Middle frontal gyrus (tissue), 1 donor: ENCODE data around the gene TSTD1.
"Not testable (repeated sequence)": the region's sequence is repeated elsewhere in the genome, so short reads cannot be mapped to it uniquely, and the experiment has no call there.

ENCODE experiments used
- DNase-seq: peaks from one replicate; pipeline ENCODE4 v3.0.0-alpha.2; 2015; ENCODE audit warnings: low spot score; ENCODE audit errors: extremely low spot score

Gene TSTD1

DNA sequence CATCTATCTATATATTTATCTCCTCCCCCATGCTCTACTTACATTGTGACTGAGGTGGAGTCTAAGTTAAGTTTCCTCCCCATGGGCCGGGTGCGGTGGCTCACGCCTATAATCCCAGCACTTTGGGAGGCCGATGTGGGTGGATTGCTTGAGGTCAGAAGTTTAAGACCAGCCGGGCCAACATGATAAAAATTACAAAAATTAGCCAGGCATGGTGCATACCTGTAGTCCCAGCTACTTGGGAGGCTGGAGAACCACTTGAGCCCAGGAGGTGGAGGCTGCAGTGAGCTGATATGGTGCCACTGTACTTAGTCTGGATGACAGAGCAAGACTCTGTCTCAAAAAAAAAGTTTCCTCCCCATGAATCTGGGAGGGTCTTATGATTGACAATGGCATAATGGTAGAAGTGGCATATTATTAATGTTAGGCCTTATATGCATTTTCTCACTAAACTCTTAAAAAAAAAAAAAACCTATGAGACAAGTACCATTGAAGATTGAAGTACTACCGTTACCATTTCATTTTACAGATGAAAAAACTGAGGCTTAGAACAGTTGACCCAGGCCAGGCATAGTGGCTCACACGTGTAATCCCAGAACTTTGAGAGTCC is 29.1 kb downstream of the TSTD1 start:
- DNase-seq, result no peak

DNA sequence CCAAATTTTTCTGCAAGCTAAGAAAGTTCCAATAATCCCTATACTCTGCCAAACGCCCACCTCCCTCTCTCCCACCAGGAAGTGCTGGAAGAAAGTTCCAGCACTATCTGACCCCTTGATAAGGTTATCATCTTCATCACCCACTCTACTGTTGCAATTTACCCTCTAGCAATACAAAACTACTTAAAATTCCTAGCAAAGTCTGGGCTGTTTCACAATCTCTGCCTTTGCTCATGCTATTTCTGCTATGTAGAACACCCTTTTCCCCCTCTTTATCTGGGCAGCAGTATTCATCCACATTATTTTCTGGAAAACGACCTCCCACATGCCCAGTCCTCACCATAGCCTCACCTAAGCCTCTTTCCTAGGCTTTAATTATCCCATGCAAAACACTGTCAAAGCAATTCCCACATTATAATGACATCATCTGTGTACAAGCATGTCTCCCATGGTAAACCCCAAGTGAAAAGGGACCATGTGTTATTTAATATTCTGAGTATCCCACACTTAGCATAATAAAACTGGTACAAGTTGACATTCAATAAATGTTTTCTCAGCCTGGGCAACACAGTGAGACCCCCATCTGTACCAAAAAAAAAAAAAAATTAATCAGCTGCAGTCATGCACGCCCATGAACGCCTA is 29.8 kb downstream of the TSTD1 start:
- DNase-seq, result no peak

DNA sequence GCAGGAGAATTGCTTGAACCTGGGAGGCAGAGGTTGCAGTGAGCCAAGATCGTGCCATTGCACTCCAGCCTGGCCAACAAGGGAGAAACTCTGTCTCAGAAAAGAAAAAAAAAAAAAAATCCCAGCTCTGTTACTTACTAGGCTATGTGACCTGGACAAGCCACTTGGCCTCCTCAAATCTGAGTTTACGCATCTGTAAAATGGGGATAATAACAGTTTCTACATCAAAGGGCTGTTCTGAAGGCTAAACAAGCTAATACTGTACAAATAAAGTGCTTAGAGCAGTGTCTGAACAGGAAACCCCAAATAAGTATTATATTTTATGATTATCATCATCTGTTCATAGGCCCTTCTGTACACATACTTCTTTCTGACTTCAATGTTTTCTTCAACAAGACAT is 31.4 kb downstream of the TSTD1 start:
- DNase-seq, result no peak

DNA sequence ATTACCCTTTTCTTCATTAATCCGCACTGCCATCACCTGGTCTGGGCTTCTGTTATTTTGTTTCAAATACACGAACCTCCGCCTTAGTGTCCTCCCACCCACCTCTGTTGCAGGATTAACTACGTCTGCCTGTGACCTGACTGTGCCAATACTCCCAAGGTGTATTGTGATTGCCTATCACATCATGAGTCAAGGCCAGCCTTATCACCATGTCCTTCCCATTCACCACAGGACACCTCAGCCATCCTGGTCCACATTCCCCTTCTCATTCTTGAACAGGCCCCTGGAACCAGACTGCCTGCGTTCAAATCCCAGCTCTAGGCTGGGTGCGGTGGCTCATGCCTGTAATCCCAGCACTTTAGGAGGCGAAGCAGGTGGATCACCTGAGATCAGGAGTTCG is 32.2 kb downstream of the TSTD1 start:
- DNase-seq, result no peak

DNA sequence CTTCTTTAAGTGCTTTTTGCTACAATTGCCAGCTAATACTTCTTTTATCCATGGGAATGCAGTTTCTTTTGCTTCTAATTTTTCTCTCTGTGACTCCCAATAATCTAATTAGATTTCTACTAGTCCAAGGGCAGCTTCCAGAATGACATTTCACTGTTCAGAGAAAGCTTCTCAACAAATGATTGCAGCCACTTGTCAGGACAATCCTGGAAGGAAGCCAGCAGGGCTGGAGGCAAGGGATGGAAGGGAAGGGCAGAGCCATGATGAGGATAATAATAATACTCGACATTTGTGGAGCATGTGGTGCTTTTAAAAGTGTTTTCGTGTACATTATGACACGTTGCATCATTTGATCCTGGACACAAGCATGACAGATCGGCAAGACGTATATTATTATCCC is 37.2 kb downstream of the TSTD1 start:
- no peak for DNase-seq

DNA sequence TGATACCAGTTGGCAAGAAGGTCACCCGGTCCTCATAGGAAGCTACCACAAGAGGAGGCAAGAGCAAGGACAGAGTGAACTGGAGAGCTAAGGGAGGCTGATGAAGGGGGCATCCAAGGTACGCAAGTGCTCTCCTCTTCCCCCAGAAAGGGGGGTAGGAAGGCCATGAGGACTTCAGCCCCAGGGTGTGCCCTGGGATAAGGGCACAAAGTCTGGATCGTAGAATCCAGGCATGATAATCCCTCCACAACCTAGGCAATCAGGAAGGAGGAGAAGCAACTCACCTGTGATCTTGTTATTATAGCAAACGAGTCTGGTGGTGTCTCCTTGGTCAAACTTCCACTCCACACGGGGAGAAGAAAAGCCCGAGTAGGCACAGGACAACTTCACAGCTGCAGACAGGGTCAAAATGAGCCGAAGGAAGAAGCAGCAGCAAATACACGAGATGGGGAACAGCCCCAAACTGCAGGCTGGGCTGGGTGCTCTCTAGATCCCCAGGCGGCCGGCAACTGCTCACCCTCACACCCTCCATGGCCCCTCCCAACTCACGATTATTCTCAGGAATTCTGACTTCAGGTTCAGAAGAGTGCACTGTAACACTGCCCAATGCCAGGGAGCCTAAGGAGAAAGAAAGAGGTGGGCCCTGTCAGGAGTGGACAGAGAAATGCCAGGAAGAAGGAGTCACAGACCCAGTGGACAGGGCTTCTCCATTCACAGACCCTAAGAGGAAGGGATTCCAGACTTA is 37.9 kb downstream of the TSTD1 start:
- DNase-seq, result no peak

DNA sequence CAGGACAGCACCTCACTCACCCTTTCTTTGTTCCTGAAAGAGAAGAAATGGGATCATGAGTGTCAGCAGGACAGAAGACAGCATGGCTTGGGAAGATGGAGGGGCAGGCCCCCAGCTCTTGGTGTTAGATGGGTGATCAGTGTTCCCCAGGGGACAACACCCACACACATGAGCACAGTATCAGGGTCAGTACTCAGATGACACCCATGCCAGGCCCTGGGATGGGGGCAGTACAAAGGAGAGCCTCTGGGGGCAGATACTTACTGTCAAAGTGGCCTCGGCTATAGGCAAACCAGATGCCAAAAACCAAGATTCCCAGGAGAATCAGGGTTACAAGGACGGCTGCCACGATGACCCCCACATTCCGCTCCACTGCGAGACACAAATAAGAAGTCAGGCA is 39.4 kb downstream of the TSTD1 start:
- no peak for DNase-seq

DNA sequence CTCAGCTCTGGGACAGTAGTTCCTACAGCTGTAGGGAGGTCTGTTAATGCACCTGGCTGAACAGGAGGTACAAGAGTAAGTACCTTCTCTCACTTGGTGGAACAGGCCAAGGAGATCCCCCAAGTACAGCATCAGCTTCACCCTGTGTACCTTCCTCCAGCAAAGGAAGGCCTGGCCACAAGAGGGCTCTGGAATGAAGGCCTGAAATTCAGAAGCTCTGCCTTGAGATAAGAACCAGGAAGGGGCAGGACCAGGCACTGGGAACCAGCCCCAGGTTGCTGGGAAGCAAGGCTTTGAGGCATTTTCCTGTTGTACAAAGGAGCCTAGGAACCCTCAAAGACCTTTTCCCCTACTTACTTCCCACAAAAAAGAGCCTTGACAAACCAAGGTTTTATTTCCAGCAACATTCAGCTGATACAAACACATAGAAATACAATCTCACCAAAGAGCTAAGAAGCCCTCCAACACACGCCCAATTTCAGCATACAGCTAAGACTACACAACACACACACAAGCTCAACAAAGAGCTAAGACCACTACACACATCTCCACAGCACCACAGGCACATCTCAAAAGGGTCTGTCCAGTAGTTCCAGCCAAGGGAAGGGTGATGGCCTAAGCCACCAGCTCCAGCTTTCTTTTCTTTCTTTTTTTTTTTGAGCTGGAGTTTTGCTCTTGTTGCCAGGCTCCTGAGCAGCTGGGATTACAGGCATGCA is 41.3 kb downstream of the TSTD1 start:
- DNase-seq, result no peak

DNA sequence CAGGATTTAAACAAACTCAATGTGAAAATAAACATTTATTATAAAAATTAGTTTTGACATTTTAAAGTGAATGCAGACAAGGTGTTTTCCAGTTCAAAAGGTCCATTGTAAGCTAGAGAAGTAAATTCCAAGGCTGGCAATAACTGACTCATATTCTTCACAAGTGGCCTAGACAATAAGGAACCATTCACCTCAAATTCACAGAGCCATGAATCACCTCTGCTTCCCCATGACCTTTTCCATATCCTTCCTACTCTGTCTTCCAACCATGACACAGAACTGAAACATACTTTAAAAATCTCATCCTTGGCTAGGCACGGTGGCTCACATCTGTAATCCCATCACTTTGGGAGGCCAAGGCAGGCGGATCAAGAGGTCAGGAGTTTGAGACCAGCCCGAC is 42.6 kb downstream of the TSTD1 start:
- no peak for DNase-seq

DNA sequence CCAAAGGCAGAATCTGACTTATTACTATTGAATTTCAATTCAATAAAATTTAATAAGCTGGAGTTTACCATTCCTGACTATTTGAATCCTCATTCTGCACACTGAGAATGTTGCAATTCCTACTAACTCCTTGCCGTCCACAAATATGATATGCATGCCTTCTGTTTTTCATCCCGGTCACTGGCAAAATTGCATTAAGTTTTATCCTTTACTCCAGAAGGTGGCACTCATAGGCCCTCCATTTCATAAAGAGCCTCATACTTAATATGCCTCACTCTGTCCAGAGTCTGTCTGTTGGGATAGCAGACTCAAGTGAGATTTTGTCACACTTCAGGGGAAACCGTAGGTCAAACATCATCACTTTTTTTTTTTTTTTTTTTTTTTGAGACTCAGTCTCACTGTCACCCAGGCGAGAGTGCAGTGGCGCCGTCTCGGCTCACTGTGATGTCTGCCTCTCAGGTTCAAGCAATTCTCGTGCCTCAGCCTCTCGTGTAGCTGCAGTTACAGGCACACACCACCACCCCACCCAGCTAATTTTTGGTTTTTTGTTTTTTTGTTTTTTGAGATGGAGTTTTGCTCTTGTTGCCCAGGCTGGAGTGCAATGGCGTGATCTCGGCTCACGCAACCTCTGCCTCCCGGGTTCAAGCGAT is 45.1 kb downstream of the TSTD1 start:
- DNase-seq, result no peak

DNA sequence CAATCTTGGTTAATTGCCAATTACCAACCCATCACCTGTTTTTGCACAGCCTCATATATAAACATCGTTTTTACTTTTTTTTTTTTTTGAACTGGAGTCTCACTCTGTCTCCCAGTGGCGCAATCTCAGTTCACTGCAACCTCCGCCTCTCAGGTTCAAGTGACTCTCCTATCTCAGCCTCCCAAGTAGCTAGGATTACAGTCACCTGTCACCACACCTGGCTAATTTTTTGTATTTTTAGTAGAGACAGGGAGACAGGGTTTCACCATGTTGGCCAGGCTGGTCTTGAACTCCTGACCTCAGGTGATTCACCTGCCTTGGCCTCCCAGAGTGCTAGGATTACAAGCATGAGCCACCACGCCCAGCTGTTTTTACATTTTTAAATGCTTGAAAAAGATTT is 46.7 kb downstream of the TSTD1 start:
- DNase-seq, result not testable (repeated sequence)
